H1 (cell line): ENCODE data around the gene RFFL. TPM values are rescaled to one million over a fixed set of nuclear protein-coding genes. Genes with fewer than 3 reads are reported as not detected.

ENCODE experiments used
- CTCF ChIA-PET: fragments of 300-600 bp; sonication (Branson Sonifier 250); formaldehyde crosslinking; loops from one replicate; lab custom pipeline; 2021; ENCODE audit not compliant: partially characterized antibody; lab: Charles Lee
- POLR2A ChIA-PET: fragments of 300-600 bp; sonication (Branson Sonifier 250); formaldehyde crosslinking; loops from one replicate; lab custom pipeline; 2021; ENCODE audit warnings: inconsistent platforms; ENCODE audit not compliant: partially characterized antibody; lab: Charles Lee
- DNase-seq, 2 experiments: peaks; one replicate each; pipeline versions ENCODE4 v3.0.0 to v3.0.0-alpha.2; 2010 to 2022; ENCODE audit warnings: low spot score in 2 of 2, low read depth in 1 of 2, mixed read lengths in 1 of 2
- FAIRE-seq: peaks from 2 replicates; lab custom pipeline; 2011; peaks lifted over from hg19 to GRCh38; lab: Jason Lieb, UNC
- H2AFZ ChIP-seq: 2 replicates; pipeline ENCODE4 v1.8.1; 2012; ENCODE audit warnings: low read length, inconsistent platforms
- H2AK5ac ChIP-seq: 2 replicates; pipeline ENCODE4 v1.6.1; 2013; ENCODE audit warnings: low read depth, low read length
- H2BK120ac ChIP-seq: replicated peaks from 2 replicates; pipeline ENCODE3; 2013; ENCODE audit warnings: low read depth, low read length, inconsistent platforms
- H2BK12ac ChIP-seq: 2 replicates; pipeline ENCODE4 v1.6.1; 2013; ENCODE audit warnings: low read depth, low read length
- H2BK15ac ChIP-seq: 2 replicates; pipeline ENCODE4 v1.6.1; 2013; ENCODE audit warnings: low read length
- H2BK20ac ChIP-seq: 2 replicates; pipeline ENCODE4 v1.6.1; 2013; ENCODE audit warnings: low read length
- H2BK5ac ChIP-seq: 2 replicates; pipeline ENCODE4 v1.6.1; 2013; ENCODE audit warnings: low read depth, low read length
- H3K14ac ChIP-seq: 2 replicates; pipeline ENCODE4 v1.6.1; 2013; ENCODE audit warnings: inconsistent platforms; ENCODE audit not compliant: insufficient read length
- H3K18ac ChIP-seq: 2 replicates; pipeline ENCODE4 v1.6.1; 2013; ENCODE audit warnings: low read length; ENCODE audit errors: extremely low read depth
- H3K23ac ChIP-seq: 2 replicates; pipeline ENCODE4 v1.6.1; 2013; ENCODE audit warnings: inconsistent platforms; ENCODE audit not compliant: insufficient read length
- H3K23me2 ChIP-seq: 2 replicates; pipeline ENCODE4 v1.6.1; 2013; ENCODE audit warnings: low read depth, low read length
- H3K27ac ChIP-seq: 2 replicates; pipeline ENCODE4 v1.6.1; 2011; ENCODE audit warnings: low read depth, low read length, inconsistent platforms
- H3K27me3 ChIP-seq, 4 experiments: replicated peaks in 1 of 4; 1 replicate in 1 of 4; 2 replicates in 3 of 4; pipeline versions ENCODE4 v1.6.1 to v1.8.1; 2011 to 2013; ENCODE audit warnings: low read length in 3 of 4, mild to moderate bottlenecking in 3 of 4, inconsistent platforms in 2 of 4, mixed read lengths in 2 of 4, moderate library complexity in 1 of 4; ENCODE audit not compliant: control insufficient read depth in 3 of 4, insufficient read depth in 3 of 4; ENCODE audit errors: extremely low read depth in 1 of 4
- H3K36me3 ChIP-seq, 4 experiments: 2 replicates each; pipeline versions ENCODE4 v1.6.1 to v1.8.1; 2011 to 2013; ENCODE audit warnings: mild to moderate bottlenecking in 4 of 4, low read length in 3 of 4, moderate library complexity in 2 of 4, control low read depth in 1 of 4, inconsistent platforms in 1 of 4; ENCODE audit not compliant: insufficient read depth in 4 of 4, control insufficient read depth in 2 of 4
- H3K4ac ChIP-seq: replicated peaks from 2 replicates; pipeline ENCODE3; 2013; ENCODE audit warnings: low read length, low read depth, mixed read lengths, inconsistent platforms; ENCODE audit not compliant: insufficient read length
- H3K4me1 ChIP-seq, 4 experiments: replicated peaks in 1 of 4; 1 replicate in 1 of 4; 2 replicates in 3 of 4; pipeline versions ENCODE4 v1.6.1 to v1.8.1; 2011 to 2013; ENCODE audit warnings: low read length in 3 of 4, inconsistent platforms in 2 of 4, mixed read lengths in 1 of 4; ENCODE audit not compliant: insufficient read depth in 4 of 4, control insufficient read depth in 3 of 4
- H3K4me2 ChIP-seq, 2 experiments: 2 replicates each; pipeline versions ENCODE4 v1.6.1 to v1.8.1; 2011 to 2013; ENCODE audit warnings: low read depth in 2 of 2, low read length in 2 of 2, control low read depth in 1 of 2, inconsistent platforms in 1 of 2, mild to moderate bottlenecking in 1 of 2; ENCODE audit not compliant: insufficient read depth in 1 of 2
- H3K4me3 ChIP-seq, 4 experiments: fragments of 200-600, 300-600 bp in 1 of 4; sonication (generic), shearing (Covaris generic), sonication (Bioruptor Twin) in 1 of 4; 2 replicates each; pipeline versions ENCODE4 v1.5.1 to v1.8.1; 2011 to 2016; ENCODE audit warnings: low read length in 4 of 4, low read depth in 3 of 4, control low read depth in 2 of 4, inconsistent platforms in 2 of 4, mild to moderate bottlenecking in 2 of 4, mixed read lengths in 1 of 4, moderate library complexity in 1 of 4; ENCODE audit not compliant: insufficient read depth in 2 of 4; ENCODE audit errors: extremely low read depth in 1 of 4
- H3K56ac ChIP-seq: replicated peaks from 2 replicates; pipeline ENCODE3; 2013; ENCODE audit warnings: low read depth, mild to moderate bottlenecking, mixed read lengths, low read length, inconsistent platforms; ENCODE audit not compliant: insufficient read length
- H3K79me1 ChIP-seq: 2 replicates; pipeline ENCODE4 v1.6.1; 2013; ENCODE audit warnings: low read depth, low read length, control low read depth
- H3K79me2 ChIP-seq, 2 experiments: 2 replicates each; pipeline versions ENCODE4 v1.6.1 to v1.8.1; 2012 to 2013; ENCODE audit warnings: low read length in 2 of 2, mild to moderate bottlenecking in 2 of 2, inconsistent platforms in 1 of 2; ENCODE audit not compliant: insufficient read depth in 2 of 2, control insufficient read depth in 1 of 2
- H3K9ac ChIP-seq, 4 experiments: replicated peaks in 1 of 4; 1 replicate in 1 of 4; 2 replicates in 3 of 4; pipeline versions ENCODE4 v1.6.1 to v1.8.1; 2011 to 2013; ENCODE audit warnings: low read depth in 3 of 4, low read length in 3 of 4, control low read depth in 2 of 4, mild to moderate bottlenecking in 2 of 4, moderate library complexity in 2 of 4, inconsistent platforms in 1 of 4; ENCODE audit errors: extremely low read depth in 1 of 4
- H3K9me3 ChIP-seq, 2 experiments: 2 replicates each; pipeline versions ENCODE4 v1.6.1 to v1.8.1; 2012 to 2013; ENCODE audit warnings: mild to moderate bottlenecking in 2 of 2, moderate library complexity in 2 of 2, control low read depth in 1 of 2, inconsistent platforms in 1 of 2, low read depth in 1 of 2, low read length in 1 of 2, mixed read lengths in 1 of 2; ENCODE audit not compliant: insufficient read depth in 2 of 2
- H4K20me1 ChIP-seq, 2 experiments: replicated peaks in 1 of 2; 2 replicates each; pipeline versions ENCODE3 to v1.8.1; 2011 to 2013; ENCODE audit warnings: inconsistent platforms in 2 of 2, low read length in 2 of 2, mild to moderate bottlenecking in 1 of 2; ENCODE audit not compliant: insufficient read depth in 2 of 2, control insufficient read depth in 1 of 2
- H4K5ac ChIP-seq: 2 replicates; pipeline ENCODE4 v1.6.1; 2013; ENCODE audit warnings: low read length, low read depth, mixed read lengths, inconsistent platforms; ENCODE audit not compliant: insufficient read length
- H4K8ac ChIP-seq: 2 replicates; pipeline ENCODE4 v1.8.0; 2013; ENCODE audit warnings: mild to moderate bottlenecking, moderate library complexity, low read length, inconsistent platforms; ENCODE audit not compliant: insufficient read depth; ENCODE audit errors: extremely low read depth
- H4K91ac ChIP-seq: replicated peaks from 2 replicates; pipeline ENCODE3; 2013; ENCODE audit warnings: low read length, mixed read lengths, inconsistent platforms; ENCODE audit not compliant: insufficient read length
- BCL11A ChIP-seq, 2 experiments: IDR thresholded peaks; one replicate each; pipeline ENCODE4 v1.6.1; 2011; ENCODE audit warnings: low read depth in 2 of 2, low read length in 2 of 2, mild to moderate bottlenecking in 2 of 2
- GABPA ChIP-seq: IDR thresholded peaks from 2 replicates; pipeline ENCODE4 v1.6.1; 2011; ENCODE audit warnings: mild to moderate bottlenecking, low read length, moderate library complexity, borderline replicate concordance; ENCODE audit not compliant: insufficient read depth
- GTF2F1 ChIP-seq: IDR thresholded peaks from 2 replicates; pipeline ENCODE4 v1.6.1; 2012; ENCODE audit warnings: low read depth, low read length, improper control_type of control experiment, borderline replicate concordance
- HDAC6 ChIP-seq: IDR thresholded peaks from one replicate; pipeline ENCODE4 v1.7.1; 2012; ENCODE audit warnings: low read depth, mild to moderate bottlenecking, inconsistent platforms, low read length, moderate library complexity
- RBBP5 ChIP-seq: IDR thresholded peaks from 2 replicates; pipeline ENCODE4 v1.7.1; 2012; ENCODE audit warnings: low read depth, mild to moderate bottlenecking, inconsistent platforms, low read length, moderate library complexity, borderline replicate concordance
- SUZ12 ChIP-seq: fragments of 200-600 bp; sonication (generic); IDR thresholded peaks from 2 replicates; pipeline ENCODE4 v1.6.1; 2012; ENCODE audit warnings: mild to moderate bottlenecking, inconsistent platforms, low read length, moderate library complexity, mixed read lengths
- TEAD4 ChIP-seq: IDR thresholded peaks from 2 replicates; pipeline ENCODE4 v1.6.1; 2012; ENCODE audit warnings: low read depth, low read length, inconsistent platforms, mixed read lengths
- ZNF274 ChIP-seq: IDR thresholded peaks from 2 replicates; pipeline ENCODE4 v1.7.0; 2012; ENCODE audit warnings: low read length, borderline replicate concordance; ENCODE audit errors: extremely low read depth
- WGBS, 2 experiments: shearing (Covaris generic) in 1 of 2; methylation state at CpG; one replicate each; pipeline versions ENCODE4 v1.1.6 to v1.1.7; 2013 to 2015; ENCODE audit warnings: low lambda C conversion rate in 2 of 2, mixed read lengths in 2 of 2, inconsistent platforms in 1 of 2, low coverage in 1 of 2, missing lambda C conversion rate in 1 of 2; ENCODE audit not compliant: insufficient replicate concordance in 2 of 2, insufficient coverage in 1 of 2, insufficient read length in 1 of 2; ENCODE audit errors: extremely low coverage in 1 of 2, missing lambda C conversion rate in 1 of 2; 5-methylcytosine and 5-hydroxymethylcytosine counted together
- polyA plus RNA-seq, 7 experiments: library from polyadenylated mRNA; depleted of rRNA in 3 of 7; stranded (reverse) in 5 of 7; unstranded in 2 of 7; fragments of >200 nt in 5 of 7; fragments of 200-250 nt in 2 of 7; gene quantifications; 1 replicate in 5 of 7; 2 replicates in 1 of 7; 4 replicates in 1 of 7; pipeline versions ENCODE4 v1.2.1 to v1.2.3, GENCODE V29; 2011 to 2013; ENCODE audit warnings: missing spikeins in 2 of 7, mixed read lengths in 2 of 7
- total RNA-seq: library from RNA; stranded (reverse); fragmentation: NEBNext Ultra II Directional; extraction: Animal tissue kit (Norgen Biotek cat#: 25700); gene quantifications from 2 replicates; pipeline ENCODE4 v1.2.1, GENCODE V29; 2021

RFFL gene
- total and polyA plus RNA-seq, 2 of the 8 experiments (the other 6 are each of a cell fraction or from before 2014, with no cell fraction given), result 14.0 to 24.5 TPM

DNA sequence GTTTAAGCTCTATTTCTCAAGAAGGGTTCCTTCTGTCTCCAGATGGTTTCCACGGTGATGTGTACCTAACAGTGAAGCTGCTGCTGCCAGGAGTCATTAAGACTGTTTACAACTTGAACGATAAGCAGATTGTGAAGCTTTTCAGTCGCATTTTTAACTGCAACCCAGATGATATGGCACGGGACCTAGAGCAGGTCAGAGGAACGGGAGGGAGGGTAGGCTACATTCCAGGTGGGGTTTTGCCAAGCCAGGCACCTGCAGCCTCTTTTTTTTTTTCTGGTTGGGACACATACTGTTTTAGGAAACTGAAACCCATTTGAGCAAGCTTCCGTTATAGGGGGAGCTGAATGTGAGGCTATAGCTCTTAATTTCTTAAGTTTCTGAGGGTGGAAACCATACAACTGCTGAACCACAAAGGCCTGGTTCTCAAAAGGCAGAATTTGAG lies 72.6 kb downstream of the RFFL start:
- Histone ChIP-seq H4K8ac (no peak overlapping the region), H3K27ac (no peak overlapping the region), H3K18ac (no peak overlapping the region), H4K5ac (no peak overlapping the region), H2AFZ (no peak overlapping the region), H2AK5ac (no peak overlapping the region), H3K23ac (no peak overlapping the region), H3K4me3 (no peak overlapping the region), H3K14ac (no peak overlapping the region), H2BK5ac (no peak overlapping the region), H3K79me2 (peaks cover 0 to 6% of the 10 kb centered on the region in 2 experiments; a peak in 1 of 4 replicates), H4K20me1 (peaks cover 8 to 13% of the 10 kb centered on the region in 2 experiments), H3K9me3 (no peaks in the 10 kb centered on the region), H3K36me3 (peaks cover 49 to 92% (median 81%) of the 10 kb centered on the region in 4 experiments), H3K4me2 (no peak overlapping the region), H2BK20ac (no peak overlapping the region), H3K27me3 (no peaks in the 10 kb centered on the region), H3K79me1 (peaks cover 2% of the 10 kb centered on the region; the same call in 1 of the 2 replicates), H2BK12ac (no peak overlapping the region), H3K23me2 (no peaks in the 10 kb centered on the region), H3K9ac (no peak overlapping the region), H3K56ac (no peak overlapping the region), H3K4me1 (no peaks in the 10 kb centered on the region), H2BK15ac (no peak overlapping the region), H3K4ac (no peak overlapping the region), H4K91ac (no peak overlapping the region), H2BK120ac (no peak overlapping the region)
- 96% methylated on average over 6 of the region's 6 CpGs; no CpG with 5 or more reads in 1 of the 2 experiments for WGBS, 2 experiments
- DNase-seq (no peak), FAIRE-seq (no peak)
- ChIA-PET POLR2A (interaction anchor here (0.7 to 6.3 kb wide), 8 partner anchors 7 to 140 kb away, joined by 3 to 44 read pairs (median 4); partner anchors contain the start of genes CCT6B, LIG3, RAD51D and ZNF830), CTCF (interaction anchor here (0.5 to 3.3 kb wide), 7 partner anchors 9 to 261 kb away, joined by 3 to 12 read pairs (median 4); partner anchors contain the start of genes RAD51D and RFFL)
- TF ChIP-seq ZNF274 (no peak), RBBP5 (no peak), TEAD4 (no peak), GTF2F1 (no peak), BCL11A (IDR thresholded peaks at IDR 0.05; ENCODE audit: low read depth in 2 of 2, low read length in 2 of 2) (no peak), HDAC6 (no peak), SUZ12 (no peak), GABPA (no peak)
